NCI-H128 (cell line): ENCODE data around the gene CLEC10A.
"Not testable (repeated sequence)": the region's sequence is repeated elsewhere in the genome, so short reads cannot be mapped to it uniquely, and the experiment has no call there.

Source experiments
- DNase-seq: peaks from one replicate; lab custom pipeline; 2025; ENCODE audit not compliant: unreplicated experiment; lab: John Stamatoyannopoulos, UW

Gene CLEC10A

DNA sequence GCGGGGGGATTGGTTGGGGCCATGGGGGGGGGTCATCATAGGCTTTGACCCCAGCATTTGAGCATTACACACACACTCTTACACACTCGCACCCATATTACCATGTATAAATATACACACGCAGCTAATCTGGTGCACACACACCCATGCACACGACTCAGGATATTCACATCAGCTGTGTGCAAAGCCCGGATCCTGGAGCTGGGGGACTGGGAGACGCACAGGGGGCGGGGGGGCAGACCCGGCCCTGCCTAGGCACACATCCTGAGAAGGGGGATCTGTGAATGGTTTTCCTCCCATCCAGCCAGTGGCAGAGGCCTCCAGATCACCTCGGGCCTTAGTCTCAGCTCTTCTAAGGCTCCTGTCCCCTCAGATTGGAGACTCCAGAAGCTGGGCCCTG, 28.9 kb upstream of the CLEC10A start:
- DNase-seq = no peak

DNA sequence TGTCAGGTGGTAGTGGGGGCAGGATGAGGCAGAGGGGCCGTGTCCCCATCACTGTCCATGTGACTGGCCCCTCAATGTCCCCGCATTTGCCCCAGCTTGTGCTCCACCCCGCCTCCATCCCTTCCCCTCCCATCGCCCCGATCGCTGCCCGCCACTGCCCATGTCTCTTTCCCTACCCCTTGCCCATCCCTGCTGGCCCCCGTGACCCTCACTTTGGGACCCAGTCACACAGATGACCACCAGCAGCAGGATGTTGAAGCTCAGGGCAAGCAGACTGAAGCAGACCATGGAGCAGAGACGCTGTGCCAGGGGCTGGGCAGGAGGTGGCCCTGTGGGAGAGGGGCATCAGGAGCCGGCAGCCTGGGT, 28.5 kb upstream of the CLEC10A start:
- DNase-seq = no peak

- no peak for DNase-seq
Measured at GRCh38 chr17:7107795-7108559, 27.9 kb upstream of the CLEC10A start.

DNA sequence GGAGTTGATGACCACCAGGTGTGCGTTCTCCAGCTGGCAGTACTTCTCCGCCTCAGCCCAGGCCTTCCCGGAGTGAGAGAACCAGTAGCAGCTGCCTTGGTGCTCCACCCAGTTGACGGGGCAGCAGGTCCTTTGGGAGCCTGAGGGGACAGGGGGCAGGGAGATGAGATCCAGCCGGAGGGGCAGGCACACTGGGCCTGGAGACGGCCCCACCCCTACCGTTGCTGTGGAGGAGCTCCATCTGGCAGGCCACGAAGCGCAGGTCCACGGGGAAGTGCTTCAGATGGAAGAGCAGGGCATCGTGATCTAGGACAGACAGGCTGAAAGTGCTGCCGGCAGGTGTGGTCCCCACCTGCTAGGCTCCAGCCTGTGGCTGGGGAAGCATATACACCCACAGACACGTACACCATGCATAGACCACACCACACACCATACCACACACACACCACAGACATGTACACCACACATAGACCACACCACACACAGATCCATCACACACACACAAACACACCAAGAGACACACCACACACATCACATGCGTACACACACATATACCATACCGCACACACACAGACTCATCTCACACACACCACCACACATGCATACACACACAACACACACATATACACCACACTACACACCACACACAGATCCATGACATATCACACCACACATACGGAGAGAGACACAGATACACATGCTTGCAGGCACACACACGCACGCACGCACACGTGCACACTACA, 27.1 kb upstream of the CLEC10A start:
- no peak for DNase-seq

- DNase-seq = no peak
Measured at GRCh38 chr17:7102421-7102820, 22.4 kb upstream of the CLEC10A start.

DNA sequence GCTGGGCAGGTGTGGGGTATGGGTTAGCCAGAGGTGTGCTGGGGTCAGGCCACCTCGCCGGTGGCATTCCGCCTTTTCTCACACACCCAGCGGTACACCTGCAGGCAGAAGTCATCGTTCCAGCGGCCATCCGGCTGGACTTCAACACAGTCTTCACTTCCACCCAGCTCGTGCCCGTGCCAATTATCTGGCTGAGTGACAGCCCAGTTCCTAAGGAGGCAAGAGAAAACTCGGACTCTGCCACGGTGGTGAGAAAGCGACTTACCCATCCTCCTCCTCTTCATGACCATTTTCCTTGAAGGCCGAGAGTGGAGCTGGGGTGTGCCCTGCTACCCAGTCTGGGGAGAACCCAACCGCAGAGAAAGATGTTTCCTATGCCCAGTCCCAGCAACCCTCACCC, 21.5 kb upstream of the CLEC10A start:
- no peak for DNase-seq

DNA sequence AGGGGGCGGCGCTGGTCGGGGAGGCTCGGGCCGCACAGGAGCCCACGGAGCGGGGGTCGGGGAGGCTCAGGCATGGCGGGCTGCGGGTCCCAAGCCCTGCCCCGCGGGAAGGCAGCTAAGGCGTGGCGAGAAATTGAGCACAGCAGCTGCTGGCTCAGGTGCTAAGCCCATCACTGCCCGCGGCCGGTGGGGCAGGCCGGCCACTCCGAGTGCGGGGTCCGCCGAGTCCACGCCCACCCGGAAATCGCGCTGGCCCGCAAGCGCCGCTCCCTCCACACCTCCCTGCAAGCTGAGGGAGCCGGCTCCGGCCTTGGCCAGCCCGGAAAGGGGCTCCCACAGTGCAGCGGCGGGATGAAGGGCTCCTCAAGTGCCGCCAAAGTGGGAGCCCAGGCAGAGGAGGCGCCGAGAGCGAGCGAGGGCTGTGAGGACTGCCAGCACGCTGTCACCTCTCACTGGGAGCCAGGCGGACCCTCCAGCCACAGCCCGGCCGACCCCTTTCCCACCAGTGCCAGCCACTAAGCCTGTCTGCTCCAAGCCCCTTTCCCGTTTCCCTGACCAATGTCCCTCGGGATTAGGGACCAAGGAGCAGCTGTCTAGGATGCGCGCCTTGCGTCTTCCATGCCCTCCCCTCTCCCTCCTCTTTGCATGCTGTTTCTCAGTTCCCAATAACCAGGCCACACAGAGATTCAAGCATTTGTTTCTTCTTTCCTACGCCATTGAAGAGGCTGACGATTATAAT, 20.8 kb upstream of the CLEC10A start:
- DNase-seq = not testable (repeated sequence)

GRCh38 chr17:7098802-7099459, 18.9 kb upstream of the CLEC10A start:
- no peak for DNase-seq

- no peak for DNase-seq
Measured at GRCh38 chr17:7097940-7098339, 17.9 kb upstream of the CLEC10A start.

GRCh38 chr17:7095625-7096024, 15.6 kb upstream of the CLEC10A start:
- no peak for DNase-seq

GRCh38 chr17:7094652-7095019, 14.6 kb upstream of the CLEC10A start:
- no peak for DNase-seq

GRCh38 chr17:7091311-7092005, 11.4 kb upstream of the CLEC10A start:
- DNase-seq = not testable (repeated sequence)

GRCh38 chr17:7089570-7089969, 9.5 kb upstream of the CLEC10A start:
- DNase-seq = not testable (repeated sequence)

- not testable (repeated sequence) for DNase-seq
Measured at GRCh38 chr17:7088442-7088841, 8.4 kb upstream of the CLEC10A start.

DNA sequence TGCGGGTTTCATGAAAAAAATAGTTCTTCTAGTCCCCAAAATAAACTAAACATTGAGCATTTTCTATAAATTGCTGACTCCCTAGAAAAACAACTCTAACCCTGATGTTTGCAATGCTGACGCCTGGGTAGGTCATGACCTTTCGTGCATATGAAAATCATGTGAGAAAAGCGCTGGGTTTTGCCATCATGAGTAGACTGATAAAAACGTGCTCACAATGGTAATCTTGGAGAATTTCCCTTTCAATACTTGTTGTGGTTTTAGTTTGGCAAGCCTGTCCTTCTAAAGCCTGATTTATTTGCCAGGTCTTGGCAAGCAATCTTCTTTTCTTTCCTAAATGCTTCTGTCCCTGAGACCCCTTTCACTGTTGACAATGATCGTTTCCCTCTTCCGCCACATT, 4.0 kb upstream of the CLEC10A start:
- DNase-seq = no peak

GRCh38 chr17:7083592-7083991, 3.5 kb upstream of the CLEC10A start:
- DNase-seq = no peak

- no peak for DNase-seq
Measured at GRCh38 chr17:7081341-7082062, 1.5 kb upstream of the CLEC10A start.

- no peak for DNase-seq
Measured at GRCh38 chr17:7080456-7081041, 498 bp upstream of the CLEC10A start.

GRCh38 chr17:7078711-7079110, 1.3 kb downstream of the CLEC10A start:
- DNase-seq = no peak
